ENCODE results near the gene DUSP15. TPM values are rescaled to one million over a fixed set of nuclear protein-coding genes. Genes with fewer than 3 reads are reported as not detected.

Gene DUSP15
- polyA plus RNA-seq, 2 of the 4 experiments (the other 2 are of a cell fraction), result 0.53 to 1.3 TPM

- no peak for TF ChIP-seq ZNF302 (CRISPR knock-in tag; IDR thresholded peaks at IDR 0.05)
Observed at GRCh38 chr20:31907046-31907445, 36.7 kb upstream of the DUSP15 start (continued).

- DNase-seq (ENCODE audit: low read depth in 1 of 2, low spot score in 1 of 2) (no peak), ATAC-seq (no peak; a peak in 1 of 6 replicates), FAIRE-seq (no peak)
- Histone ChIP-seq H3K4me3 (no peak overlapping the region), H3K4me2 (no peak overlapping the region), H3K27ac (no peak overlapping the region), H3K4me1 (no peaks in the 10 kb centered on the region), H3K9me3 (no peaks in the 10 kb centered on the region)
- CTCF ChIA-PET, result interaction anchor here (0.7 to 1.5 kb wide), 2 partner anchors 53 to 66 kb away, joined by 3 to 6 read pairs; no protein-coding TSS in a partner anchor
- 82% methylated on average over 5 of the region's 5 CpGs for WGBS (ENCODE audit: missing lambda C conversion rate)
- POLR2A ChIA-PET, result no interaction called here
- no peak for TF ChIP-seq ATOH8 (CRISPR knock-in tag; IDR thresholded peaks at IDR 0.05; ENCODE audit: low read depth)
- no peak for TF ChIP-seq REST (IDR thresholded peaks at IDR 0.05)
- no peak for TF ChIP-seq CBX2 (IDR thresholded peaks at IDR 0.05; ENCODE audit: borderline replicate concordance, low read depth)
- TF ChIP-seq ZSCAN20 (CRISPR knock-in tag; IDR thresholded peaks at IDR 0.05), result no peak
- no peak for TF ChIP-seq PBX3 (IDR thresholded peaks at IDR 0.05)
- no peak for TF ChIP-seq EHMT2 (IDR thresholded peaks at IDR 0.05; ENCODE audit: low read depth)
- no peak for TF ChIP-seq HOXB5 (CRISPR knock-in tag; IDR thresholded peaks at IDR 0.05)
- TF ChIP-seq E2F6 (IDR thresholded peaks at IDR 0.05; ENCODE audit: borderline replicate concordance, low read depth), result no peak
- no peak for TF ChIP-seq CBX8 (IDR thresholded peaks at IDR 0.05)
- no peak for TF ChIP-seq MAFK (IDR thresholded peaks at IDR 0.05; ENCODE audit: partially characterized antibody)
- TF ChIP-seq ZFP36 (IDR thresholded peaks at IDR 0.05; ENCODE audit: borderline replicate concordance, partially characterized antibody), result no peak
- no peak for TF ChIP-seq SMC3 (IDR thresholded peaks at IDR 0.05)
- no peak for TF ChIP-seq ZC3H11A (IDR thresholded peaks at IDR 0.05)
Observed at GRCh38 chr20:31906001-31906400, 35.7 kb upstream of the DUSP15 start.

- H3K4me1 ChIP-seq, result no peaks in the 10 kb centered on the region
- ChIA-PET POLR2A (no interaction called here), CTCF (interaction anchor here (0.6 kb wide), 1 partner anchor 443 kb away, joined by 3 read pairs; no protein-coding TSS in a partner anchor)
- ATAC-seq (no peak), DNase-seq (ENCODE audit: low read depth in 1 of 2, low spot score in 1 of 2) (no peak), FAIRE-seq (no peak)
- WGBS (ENCODE audit: missing lambda C conversion rate), result 17% methylated on average over 1 of the region's 1 CpG
- TF ChIP-seq NPAS2 (CRISPR knock-in tag; IDR thresholded peaks at IDR 0.05; ENCODE audit: borderline replicate concordance) (no peak), PHF8 (IDR thresholded peaks at IDR 0.05; ENCODE audit: borderline replicate concordance, low read depth) (no peak), SMC3 (IDR thresholded peaks at IDR 0.05) (no peak), ZSCAN20 (CRISPR knock-in tag; IDR thresholded peaks at IDR 0.05) (no peak), MAFK (IDR thresholded peaks at IDR 0.05; ENCODE audit: partially characterized antibody) (no peak)
- H3K4me2 ChIP-seq, result no peak overlapping the region
- no peak overlapping the region for H3K27ac ChIP-seq
- H3K4me3 ChIP-seq, result no peak overlapping the region
- no peaks in the 10 kb centered on the region for H3K9me3 ChIP-seq
Observed at GRCh38 chr20:31903627-31904386, 33.5 kb upstream of the DUSP15 start.
